Sigmoid colon (tissue), 7 donors: ENCODE results near the gene ARSB. TPM values are rescaled to one million over a fixed set of nuclear protein-coding genes. Genes with fewer than 3 reads are reported as not detected.

ENCODE experiments used
- DNase-seq: peaks from one replicate; pipeline ENCODE4 v3.0.0-alpha.2; 2019
- H3K27ac ChIP-seq, 4 donors: fragments of 200-600 bp; sonication (generic); one replicate each; pipeline ENCODE4 v1.5.1; 2016 to 2019; ENCODE audit warnings: mild to moderate bottlenecking in 1 of 4
- H3K27me3 ChIP-seq, 3 donors: fragments of 200-600 bp; sonication (generic); one replicate each; pipeline ENCODE4 v1.5.1; 2019; ENCODE audit warnings: mild to moderate bottlenecking in 1 of 3
- H3K36me3 ChIP-seq, 4 donors: fragments of 200-600 bp; sonication (generic); one replicate each; pipeline ENCODE4 v1.5.1; 2016 to 2019
- H3K4me1 ChIP-seq, 4 donors: fragments of 200-600 bp; sonication (generic); one replicate each; pipeline ENCODE4 v1.5.1; 2017 to 2019
- H3K4me3 ChIP-seq, 4 donors: fragments of 200-600 bp; sonication (generic); one replicate each; pipeline ENCODE4 v1.5.1; 2017 to 2019; ENCODE audit warnings: mild to moderate bottlenecking in 2 of 4, moderate library complexity in 1 of 4
- H3K9me3 ChIP-seq, 4 donors: fragments of 200-600 bp in 3 of 4; sonication (generic) in 3 of 4; one replicate each; pipeline versions ENCODE4 v1.5.1 to v1.6.1; 2013 to 2019
- EP300 ChIP-seq, 4 donors: sonication (generic); formaldehyde crosslinking; IDR thresholded peaks; one replicate each; pipeline ENCODE4 v1.6.1; 2017; ENCODE audit warnings: antibody characterized with exemption in 4 of 4
- POLR2A ChIP-seq, 2 donors: fragments of 450-650 bp; IDR thresholded peaks; one replicate each; pipeline ENCODE4 v1.6.1; 2016; ENCODE audit warnings: antibody characterized with exemption in 2 of 2, mild to moderate bottlenecking in 2 of 2, moderate library complexity in 2 of 2
- POLR2AphosphoS5 ChIP-seq, 4 donors: sonication (generic); formaldehyde crosslinking; IDR thresholded peaks; one replicate each; pipeline ENCODE4 v1.6.1; 2017; ENCODE audit warnings: antibody characterized with exemption in 4 of 4
- WGBS, 2 donors: extraction: QIAGEN DNeasy Blood & Tissue Kit; methylation state at CpG; one replicate each; pipeline ENCODE4 v1.1.7; 2013; 5-methylcytosine and 5-hydroxymethylcytosine counted together
- intact Hi-C: fragments of 100-400 bp; cut with DNase I; formaldehyde crosslinking; loops from one replicate; pipeline ENCODE4 v1.15.1; 2023
- polyA plus RNA-seq, 3 donors: library from polyadenylated mRNA; stranded (reverse); fragments of 200-250 nt; gene quantifications; one replicate each; pipeline ENCODE4 v1.2.3, GENCODE V29; 2013
- total RNA-seq, 4 donors: library from RNA; depleted of rRNA; stranded (reverse); fragments of >200 nt; gene quantifications; one replicate each; pipeline ENCODE4 v1.1.0, GENCODE V29; 2016
- TF ChIP-seq, protein P1 (sequence below), 4 experiments: fragments of 450-650 bp in 3 of 4; fragments of 200-600 bp in 1 of 4; IDR thresholded peaks; one replicate each; pipeline ENCODE4 v1.5.1; 2016 to 2019; ENCODE audit warnings: antibody characterized with exemption in 4 of 4, mild to moderate bottlenecking in 3 of 4, moderate library complexity in 2 of 4
- donor health status: healthy with polysubstance abuse.
- donor health status: Bipolar disorder and iron deficiency.
- donor health status: healthy.

ARSB gene
- total and polyA plus RNA-seq, 7 donors = 1.2 to 22.2 (median 8.6) TPM

DNA sequence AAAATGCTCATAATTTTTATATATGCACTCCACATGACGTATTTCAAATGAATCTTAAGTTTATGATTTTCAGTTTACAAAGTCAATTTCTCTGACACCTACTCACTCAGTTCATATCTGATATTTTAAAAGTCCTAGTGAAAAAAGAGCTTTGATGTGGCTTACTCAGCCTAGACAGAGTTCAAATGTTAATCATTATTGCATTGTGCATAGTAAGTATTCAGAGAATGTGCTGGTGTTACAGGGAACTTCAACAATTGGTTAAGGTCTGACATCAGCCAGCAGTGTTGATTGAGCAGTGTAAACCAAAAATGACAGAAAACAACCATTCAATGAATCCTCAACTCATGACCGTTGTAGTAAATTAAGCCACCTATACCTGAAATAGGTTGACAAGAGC lies 189.4 kb downstream of the ARSB start:
- Histone ChIP-seq H3K36me3 (no peaks in the 10 kb centered on the region), H3K9me3 (no peaks in the 10 kb centered on the region), H3K4me3 (no peak overlapping the region), H3K27ac (no peak overlapping the region), H3K4me1 (no peaks in the 10 kb centered on the region), H3K27me3 (no peaks in the 10 kb centered on the region)
- intact Hi-C loops = no loop called here
- DNase-seq = no peak
- TF ChIP-seq, protein P1, sequence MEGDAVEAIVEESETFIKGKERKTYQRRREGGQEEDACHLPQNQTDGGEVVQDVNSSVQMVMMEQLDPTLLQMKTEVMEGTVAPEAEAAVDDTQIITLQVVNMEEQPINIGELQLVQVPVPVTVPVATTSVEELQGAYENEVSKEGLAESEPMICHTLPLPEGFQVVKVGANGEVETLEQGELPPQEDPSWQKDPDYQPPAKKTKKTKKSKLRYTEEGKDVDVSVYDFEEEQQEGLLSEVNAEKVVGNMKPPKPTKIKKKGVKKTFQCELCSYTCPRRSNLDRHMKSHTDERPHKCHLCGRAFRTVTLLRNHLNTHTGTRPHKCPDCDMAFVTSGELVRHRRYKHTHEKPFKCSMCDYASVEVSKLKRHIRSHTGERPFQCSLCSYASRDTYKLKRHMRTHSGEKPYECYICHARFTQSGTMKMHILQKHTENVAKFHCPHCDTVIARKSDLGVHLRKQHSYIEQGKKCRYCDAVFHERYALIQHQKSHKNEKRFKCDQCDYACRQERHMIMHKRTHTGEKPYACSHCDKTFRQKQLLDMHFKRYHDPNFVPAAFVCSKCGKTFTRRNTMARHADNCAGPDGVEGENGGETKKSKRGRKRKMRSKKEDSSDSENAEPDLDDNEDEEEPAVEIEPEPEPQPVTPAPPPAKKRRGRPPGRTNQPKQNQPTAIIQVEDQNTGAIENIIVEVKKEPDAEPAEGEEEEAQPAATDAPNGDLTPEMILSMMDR (IDR thresholded peaks at IDR 0.05) = no peak
- TF ChIP-seq EP300 (IDR thresholded peaks at IDR 0.05) (no peak), POLR2AphosphoS5 (IDR thresholded peaks at IDR 0.05) (no peak), POLR2A (IDR thresholded peaks at IDR 0.05) (no peak)
- WGBS, 2 donors = 77 to 83% methylated on average over 2 of the region's 2 CpGs

DNA sequence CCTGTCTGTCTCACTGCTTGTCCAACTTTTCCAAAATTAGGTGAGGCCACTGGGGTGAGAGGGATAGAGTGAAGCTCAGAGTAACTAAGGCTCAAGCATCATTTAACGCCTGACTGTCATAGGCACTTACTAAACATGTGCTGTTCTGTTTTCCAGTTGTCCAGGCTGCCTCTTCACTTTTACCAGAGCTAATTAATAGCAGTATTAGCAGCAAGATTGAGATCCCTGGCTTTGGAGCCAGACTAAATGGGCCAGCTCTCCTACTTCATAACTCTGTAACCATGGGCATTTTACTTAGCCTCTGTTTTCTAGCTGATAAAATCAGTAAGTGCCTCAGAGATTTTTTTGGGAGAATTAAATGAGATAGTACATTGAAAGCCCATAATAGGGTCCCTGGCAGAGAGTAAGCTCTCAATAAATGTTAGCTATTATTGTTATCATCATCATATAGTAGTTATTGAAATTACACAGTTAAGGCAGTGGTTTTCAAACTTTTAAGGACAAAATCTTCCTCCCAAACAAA lies 190.4 kb downstream of the ARSB start:
- Histone ChIP-seq H3K9me3 (no peaks in the 10 kb centered on the region), H3K36me3 (no peaks in the 10 kb centered on the region), H3K27ac (no peak overlapping the region), H3K4me1 (no peaks in the 10 kb centered on the region), H3K4me3 (no peak overlapping the region), H3K27me3 (no peaks in the 10 kb centered on the region)
- WGBS, 2 donors = 93 to 95% methylated on average over 1 of the region's 1 CpG
- no peak for DNase-seq
- intact Hi-C loops = no loop called here
- TF ChIP-seq EP300 (IDR thresholded peaks at IDR 0.05) (no peak), POLR2AphosphoS5 (IDR thresholded peaks at IDR 0.05) (no peak), POLR2A (IDR thresholded peaks at IDR 0.05) (no peak)
- TF ChIP-seq, protein P1 (IDR thresholded peaks at IDR 0.05) = no peak

DNA sequence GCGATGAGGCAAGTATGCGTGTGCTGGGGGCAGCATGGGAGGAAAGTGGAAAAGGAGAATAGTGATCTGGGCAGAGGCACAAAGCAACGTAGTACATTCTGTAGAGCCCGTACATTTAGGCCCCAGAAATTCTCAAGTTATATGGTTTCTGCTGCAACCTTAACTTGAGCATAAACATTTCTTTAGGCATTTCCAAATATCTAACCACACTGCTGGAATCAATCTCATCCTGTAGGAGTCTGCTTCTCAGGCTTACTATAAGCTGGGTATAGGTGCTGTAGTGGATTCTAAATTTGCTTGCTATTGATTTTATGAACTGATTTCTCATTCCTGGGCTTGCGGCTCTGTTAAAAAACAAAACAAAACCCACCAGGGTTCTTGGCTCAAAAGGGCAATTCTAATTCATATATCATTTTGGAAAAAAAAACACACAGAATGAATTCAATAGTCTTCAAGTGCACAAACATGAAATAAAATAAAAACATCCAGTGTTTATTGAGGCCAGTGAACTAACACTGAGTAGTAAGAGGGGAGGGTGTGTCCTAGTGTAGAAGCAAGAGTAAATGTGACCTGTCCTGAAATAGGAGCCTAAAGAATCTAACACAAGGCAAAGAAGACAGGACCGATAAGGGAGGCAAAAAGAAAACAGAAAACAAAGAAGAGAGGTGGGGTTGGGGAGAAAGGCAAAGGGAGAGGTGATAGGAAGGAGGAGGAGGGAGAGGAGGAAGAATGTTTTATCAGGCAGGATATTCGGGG lies 191.0 kb downstream of the ARSB start:
- H3K27ac ChIP-seq = no peak overlapping the region
- H3K4me1 ChIP-seq = no peaks in the 10 kb centered on the region
- no peak for TF ChIP-seq EP300 (IDR thresholded peaks at IDR 0.05)
- TF ChIP-seq, protein P1 (IDR thresholded peaks at IDR 0.05) = no peak
- TF ChIP-seq POLR2A (IDR thresholded peaks at IDR 0.05) = no peak
- TF ChIP-seq POLR2AphosphoS5 (IDR thresholded peaks at IDR 0.05) = no peak
- no peak overlapping the region for H3K4me3 ChIP-seq
- intact Hi-C loops = no loop called here
- DNase-seq = no peak
- H3K9me3 ChIP-seq = no peaks in the 10 kb centered on the region
- no peaks in the 10 kb centered on the region for H3K27me3 ChIP-seq
- WGBS, 2 donors = 81 to 92% methylated on average over 7 of the region's 7 CpGs
- no peaks in the 10 kb centered on the region for H3K36me3 ChIP-seq

DNA sequence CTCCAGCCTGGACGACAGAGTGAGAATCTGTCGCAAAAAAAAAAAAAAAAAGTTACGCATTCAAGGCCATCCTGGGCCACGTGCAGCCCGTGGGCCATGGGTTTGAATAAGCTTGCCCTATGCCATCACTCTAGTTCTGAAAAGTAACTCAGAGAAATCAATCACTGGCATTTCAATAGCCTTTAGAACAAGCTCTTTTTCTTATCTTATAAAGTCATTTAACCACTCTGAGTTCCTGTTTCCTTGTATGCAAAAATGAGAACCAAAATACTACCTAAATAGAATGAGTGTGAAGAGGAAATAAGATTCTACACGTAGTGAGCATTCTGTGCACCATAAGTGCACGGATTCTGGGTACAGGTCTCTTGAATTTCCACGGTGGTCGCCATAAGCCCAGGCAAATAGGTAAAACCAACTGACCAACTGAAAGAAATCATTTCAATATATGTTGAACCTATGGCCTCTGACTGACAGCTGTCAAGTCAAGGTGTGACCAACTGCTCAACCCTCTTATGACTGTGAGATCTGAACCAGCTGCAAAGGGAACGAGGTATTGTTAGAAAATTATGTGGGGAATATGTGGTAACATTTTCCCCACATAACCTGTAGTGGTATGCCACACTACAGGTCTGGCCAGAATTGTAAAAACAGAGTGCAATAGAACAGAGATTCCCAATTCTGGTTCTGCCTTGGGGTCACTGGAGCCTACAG lies 192.6 kb downstream of the ARSB start:
- no peaks in the 10 kb centered on the region for H3K9me3 ChIP-seq
- 58 to 86% methylated on average over 10 of the region's 10 CpGs for WGBS, 2 donors
- no peak overlapping the region for H3K4me3 ChIP-seq
- H3K27me3 ChIP-seq = no peaks in the 10 kb centered on the region
- intact Hi-C loops = no loop called here
- DNase-seq = no peak
- H3K27ac ChIP-seq = no peak overlapping the region
- no peaks in the 10 kb centered on the region for H3K36me3 ChIP-seq
- TF ChIP-seq POLR2AphosphoS5 (IDR thresholded peaks at IDR 0.05) = no peak
- no peak for TF ChIP-seq POLR2A (IDR thresholded peaks at IDR 0.05)
- TF ChIP-seq EP300 (IDR thresholded peaks at IDR 0.05) = no peak
- TF ChIP-seq, protein P1 (IDR thresholded peaks at IDR 0.05) = no peak
- peaks cover 0 to 9% (median 7%) of the 10 kb centered on the region in 4 donors for H3K4me1 ChIP-seq
